Transverse colon (tissue), 4 donors: ENCODE data around the gene CMKLR1. TPM values are rescaled to one million over a fixed set of nuclear protein-coding genes. Genes with fewer than 3 reads are reported as not detected.

Experiments
- DNase-seq: peaks from one replicate; pipeline ENCODE4 v3.0.0-alpha.2; 2019
- H3K27ac ChIP-seq, 4 donors: fragments of 200-600 bp; sonication (generic); 2 replicates each; pipeline ENCODE4 v1.5.1; 2016 to 2018; ENCODE audit warnings: inconsistent platforms in 4 of 4
- H3K27me3 ChIP-seq: fragments of 200-600 bp; sonication (generic); 2 replicates; pipeline ENCODE4 v1.5.1; 2017; ENCODE audit warnings: inconsistent platforms
- H3K36me3 ChIP-seq, 4 donors: fragments of 200-600 bp; sonication (generic); 2 replicates each; pipeline ENCODE4 v1.5.1; 2017 to 2019; ENCODE audit warnings: inconsistent platforms in 4 of 4
- H3K4me1 ChIP-seq, 4 donors: fragments of 200-600 bp; sonication (generic); 2 replicates each; pipeline ENCODE4 v1.5.1; 2017 to 2020; ENCODE audit warnings: inconsistent platforms in 4 of 4
- H3K4me3 ChIP-seq, 4 donors: fragments of 200-600 bp; sonication (generic); 1 replicate in 1 of 4; 2 replicates in 3 of 4; pipeline versions ENCODE4 v1.5.1 to v1.6.1; 2017 to 2019; ENCODE audit warnings: inconsistent platforms in 4 of 4
- H3K9me3 ChIP-seq, 2 donors: fragments of 200-600 bp; sonication (generic); 2 replicates each; pipeline ENCODE4 v1.5.1; 2017 to 2019; ENCODE audit warnings: inconsistent platforms in 2 of 2
- EP300 ChIP-seq: sonication (generic); formaldehyde crosslinking; IDR thresholded peaks from one replicate; pipeline ENCODE4 v1.6.1; 2017; ENCODE audit warnings: antibody characterized with exemption, low read depth
- POLR2A ChIP-seq: fragments of 450-650 bp; IDR thresholded peaks from one replicate; pipeline ENCODE4 v1.6.1; 2016; ENCODE audit warnings: antibody characterized with exemption, mild to moderate bottlenecking, moderate library complexity
- POLR2AphosphoS5 ChIP-seq, 3 donors: sonication (generic); formaldehyde crosslinking; IDR thresholded peaks; one replicate each; pipeline ENCODE4 v1.6.1; 2016; ENCODE audit warnings: antibody characterized with exemption in 3 of 3
- WGBS, 2 donors: methylation state at CpG; one replicate each; pipeline ENCODE4 v1.1.5; 2018; ENCODE audit warnings: low coverage in 1 of 2; 5-methylcytosine and 5-hydroxymethylcytosine counted together
- in situ Hi-C, 4 donors: fragments of 200-750 bp; cut with MboI; loops; one replicate each; pipeline versions ENCODE4 v1.15.0 to v1.15.1; 2017; ENCODE audit warnings: low sequenced_read_pairs in 3 of 4, low pct_ligation_motif_present in 1 of 4, low pct_unique_long_range_greater_than_20kb in 1 of 4
- intact Hi-C: fragments of 100-400 bp; cut with DNase I; formaldehyde crosslinking; loops from one replicate; pipeline ENCODE4 v1.15.1; 2023; ENCODE audit warnings: low total_unique reads
- total RNA-seq, 4 donors: library from RNA; depleted of rRNA; stranded (reverse); fragments of >200 nt; gene quantifications; one replicate each; pipeline ENCODE4 v1.1.0, GENCODE V29; 2016
- TF ChIP-seq, protein P1 (sequence below), 5 experiments: fragments of 200-600 bp in 3 of 5; fragments of 450-650 bp in 2 of 5; sonication (generic) in 3 of 5; IDR thresholded peaks; 1 replicate in 2 of 5; 2 replicates in 3 of 5; pipeline ENCODE4 v1.5.1; 2016 to 2017; ENCODE audit warnings: antibody characterized with exemption in 5 of 5, inconsistent platforms in 3 of 5, mild to moderate bottlenecking in 2 of 5, moderate library complexity in 1 of 5

The CMKLR1 gene
- total RNA-seq, 4 donors from 2014 or later = 4.2 to 13.5 (median 4.5) TPM

DNA sequence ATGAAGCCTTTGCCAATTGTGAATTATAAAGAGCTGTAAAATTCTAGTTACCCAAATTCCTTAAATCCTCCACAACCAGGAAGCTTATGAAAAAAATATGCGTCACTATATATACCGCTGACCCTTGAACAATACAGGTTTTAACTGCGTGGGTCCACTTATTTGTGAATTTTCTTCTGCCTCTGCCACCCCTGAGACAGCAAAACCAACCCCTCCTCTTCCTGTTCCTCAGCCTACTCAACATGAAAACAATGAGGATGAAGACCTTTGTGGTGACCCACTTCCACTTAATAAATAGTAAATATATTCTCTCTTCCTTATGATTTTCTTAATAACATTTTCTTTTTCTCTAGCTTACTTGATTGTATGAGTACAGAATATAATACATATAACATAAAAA is 42.2 kb downstream of the CMKLR1 start:
- Histone ChIP-seq H3K4me3 (no peak overlapping the region), H3K27me3 (no peaks in the 10 kb centered on the region), H3K4me1 (no peaks in the 10 kb centered on the region), H3K27ac (no peak overlapping the region), H3K9me3 (no peaks in the 10 kb centered on the region), H3K36me3 (no peaks in the 10 kb centered on the region)
- TF ChIP-seq POLR2A (no peak), POLR2AphosphoS5 (IDR thresholded peaks at IDR 0.05) (no peak), EP300 (no peak)
- TF ChIP-seq, protein P1, sequence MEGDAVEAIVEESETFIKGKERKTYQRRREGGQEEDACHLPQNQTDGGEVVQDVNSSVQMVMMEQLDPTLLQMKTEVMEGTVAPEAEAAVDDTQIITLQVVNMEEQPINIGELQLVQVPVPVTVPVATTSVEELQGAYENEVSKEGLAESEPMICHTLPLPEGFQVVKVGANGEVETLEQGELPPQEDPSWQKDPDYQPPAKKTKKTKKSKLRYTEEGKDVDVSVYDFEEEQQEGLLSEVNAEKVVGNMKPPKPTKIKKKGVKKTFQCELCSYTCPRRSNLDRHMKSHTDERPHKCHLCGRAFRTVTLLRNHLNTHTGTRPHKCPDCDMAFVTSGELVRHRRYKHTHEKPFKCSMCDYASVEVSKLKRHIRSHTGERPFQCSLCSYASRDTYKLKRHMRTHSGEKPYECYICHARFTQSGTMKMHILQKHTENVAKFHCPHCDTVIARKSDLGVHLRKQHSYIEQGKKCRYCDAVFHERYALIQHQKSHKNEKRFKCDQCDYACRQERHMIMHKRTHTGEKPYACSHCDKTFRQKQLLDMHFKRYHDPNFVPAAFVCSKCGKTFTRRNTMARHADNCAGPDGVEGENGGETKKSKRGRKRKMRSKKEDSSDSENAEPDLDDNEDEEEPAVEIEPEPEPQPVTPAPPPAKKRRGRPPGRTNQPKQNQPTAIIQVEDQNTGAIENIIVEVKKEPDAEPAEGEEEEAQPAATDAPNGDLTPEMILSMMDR (IDR thresholded peaks at IDR 0.05) = no peak
- in situ Hi-C loops (no loop called here), intact Hi-C loops (no loop called here)
- DNase-seq = no peak
- 24 to 44% methylated on average over 2 to 3 of the region's 3 CpGs for WGBS, 2 donors

DNA sequence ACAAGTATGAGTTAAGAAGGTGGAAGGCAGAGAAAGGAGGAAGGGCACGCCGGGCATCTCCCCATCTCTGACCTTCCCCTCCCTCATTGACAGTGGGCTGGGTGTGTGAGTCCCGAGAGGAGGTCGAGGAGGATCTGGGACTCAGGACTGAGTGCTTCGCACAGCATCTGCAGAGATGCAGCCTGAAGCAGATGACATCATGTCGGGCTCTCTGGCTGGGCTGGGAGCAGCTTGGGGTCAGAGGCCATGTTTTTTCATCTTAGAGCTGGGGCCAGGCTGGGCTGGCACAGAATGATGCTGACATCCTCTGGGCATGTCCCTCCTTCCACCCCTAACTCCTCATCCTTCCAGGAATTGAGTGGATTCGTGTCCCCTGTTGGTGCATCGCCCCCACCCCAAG is 43.5 kb downstream of the CMKLR1 start:
- Histone ChIP-seq H3K4me3 (no peak overlapping the region), H3K9me3 (no peaks in the 10 kb centered on the region), H3K27ac (no peak overlapping the region), H3K36me3 (no peaks in the 10 kb centered on the region), H3K27me3 (no peaks in the 10 kb centered on the region), H3K4me1 (no peaks in the 10 kb centered on the region)
- in situ Hi-C loops = no loop called here
- TF ChIP-seq POLR2A (no peak), EP300 (no peak), POLR2AphosphoS5 (IDR thresholded peaks at IDR 0.05) (no peak)
- TF ChIP-seq, protein P1 (IDR thresholded peaks at IDR 0.05) = no peak
- intact Hi-C loops = no loop called here
- no peak for DNase-seq
- WGBS, 2 donors = 40 to 65% methylated on average over 2 to 8 of the region's 8 CpGs

DNA sequence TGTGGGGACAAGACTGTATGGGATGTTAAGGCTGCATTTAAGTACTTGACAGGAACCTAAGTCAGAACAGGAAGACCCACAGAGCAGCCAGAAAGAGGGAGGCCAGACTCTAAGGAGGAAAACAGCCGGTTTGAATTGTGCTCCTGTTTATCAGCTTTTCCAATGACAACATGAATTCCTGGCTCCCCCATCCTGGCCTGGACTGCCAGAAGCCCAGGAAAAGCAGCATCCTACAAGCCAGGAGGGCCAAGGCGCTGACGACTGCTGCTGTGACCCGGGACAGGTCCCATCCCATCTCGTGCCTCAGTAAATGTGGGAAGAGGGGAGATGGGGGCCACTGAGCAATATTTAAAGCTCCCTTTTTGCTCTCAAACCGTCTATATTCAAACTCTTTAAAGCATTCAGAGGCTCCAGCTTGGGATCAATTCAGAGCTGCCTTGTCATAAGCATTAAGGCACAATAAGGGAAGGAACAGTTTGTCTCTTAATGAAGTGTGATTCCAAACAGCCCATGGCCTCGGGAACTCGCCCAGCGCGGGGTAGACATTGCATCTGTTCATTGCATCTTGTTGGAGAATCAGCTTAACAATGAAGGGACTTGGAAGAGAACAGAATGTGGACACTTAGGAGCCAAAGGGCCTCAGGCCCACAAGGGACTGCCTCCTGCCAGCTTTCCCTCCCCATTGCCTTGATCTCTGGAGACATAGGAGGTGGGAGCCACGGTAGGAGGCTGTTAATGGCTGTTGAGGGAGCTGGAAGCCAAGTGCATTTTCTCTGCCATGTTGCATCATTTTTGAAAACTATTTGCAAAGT is 49.6 kb downstream of the CMKLR1 start:
- peak overlapping the region in 2 of 4 donors; percentile 43 to 62 for H3K27ac ChIP-seq
- no peak overlapping the region for H3K4me3 ChIP-seq
- H3K27me3 ChIP-seq = no peaks in the 10 kb centered on the region
- no peaks in the 10 kb centered on the region for H3K36me3 ChIP-seq
- no peak for DNase-seq
- H3K9me3 ChIP-seq = no peaks in the 10 kb centered on the region
- TF ChIP-seq, protein P1 (IDR thresholded peaks at IDR 0.05) = no peak
- TF ChIP-seq POLR2A (no peak), EP300 (no peak), POLR2AphosphoS5 (IDR thresholded peaks at IDR 0.05) (no peak)
- no peaks in the 10 kb centered on the region for H3K4me1 ChIP-seq
- intact Hi-C loops (no loop called here), in situ Hi-C loops (no loop called here)
- WGBS, 2 donors = 33 to 54% methylated on average over 1 to 11 of the region's 11 CpGs

DNA sequence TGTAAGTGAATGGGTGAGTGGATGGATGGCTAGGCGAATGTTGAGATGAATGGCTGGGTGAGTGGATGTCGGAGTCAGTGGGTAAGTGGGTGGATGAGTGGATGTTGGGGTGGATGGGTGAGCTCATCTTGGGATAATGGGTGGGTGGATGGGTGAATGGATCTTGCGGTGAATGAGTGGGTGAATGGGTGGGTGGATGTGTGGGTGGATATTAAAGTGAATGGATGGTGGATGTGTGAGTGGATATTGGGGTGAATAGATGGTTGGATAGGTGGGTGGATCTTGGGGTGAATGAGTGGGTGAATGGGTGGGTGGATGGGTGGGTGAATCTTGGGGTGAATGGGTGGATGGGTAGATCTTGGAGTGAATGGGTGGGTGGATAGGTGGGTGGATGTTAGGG is 51.9 kb downstream of the CMKLR1 start:
- TF ChIP-seq, protein P1 (IDR thresholded peaks at IDR 0.05) = no peak
- TF ChIP-seq EP300 (no peak), POLR2A (no peak), POLR2AphosphoS5 (IDR thresholded peaks at IDR 0.05) (no peak)
- in situ Hi-C loops = no loop called here

More for the DNA sequence above, 51.9 kb downstream of the CMKLR1 start:
- no peak overlapping the region for H3K4me3 ChIP-seq
- WGBS, 2 donors = 88 to 93% methylated on average over 3 of the region's 3 CpGs
- no peaks in the 10 kb centered on the region for H3K27me3 ChIP-seq
- DNase-seq = no peak
- intact Hi-C loops = no loop called here
- no peaks in the 10 kb centered on the region for H3K9me3 ChIP-seq
- no peaks in the 10 kb centered on the region for H3K4me1 ChIP-seq
- no peaks in the 10 kb centered on the region for H3K36me3 ChIP-seq
- no peak overlapping the region for H3K27ac ChIP-seq
